ENCODE data around the gene FAM227A. TPM values are rescaled to one million over a fixed set of nuclear protein-coding genes. Genes with fewer than 3 reads are reported as not detected.

Gene FAM227A
- total and polyA plus RNA-seq, 2 of the 13 experiments (the other 11 are each of a cell fraction or from before 2014, with no cell fraction given): 1.0 to 1.5 TPM

- TF ChIP-seq REST (IDR thresholded peaks at IDR 0.05; ENCODE audit: borderline replicate concordance in 1 of 2, low read depth in 1 of 2, low read length in 2 of 2): no peak
- TF ChIP-seq, protein P1, sequence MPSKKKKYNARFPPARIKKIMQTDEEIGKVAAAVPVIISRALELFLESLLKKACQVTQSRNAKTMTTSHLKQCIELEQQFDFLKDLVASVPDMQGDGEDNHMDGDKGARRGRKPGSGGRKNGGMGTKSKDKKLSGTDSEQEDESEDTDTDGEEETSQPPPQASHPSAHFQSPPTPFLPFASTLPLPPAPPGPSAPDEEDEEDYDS (CRISPR knock-in tag; IDR thresholded peaks at IDR 0.05): 0 out of 2 replicates have a peak, but pooled peaks have one; percentile 3
- TF ChIP-seq EEA1 (CRISPR knock-in tag; IDR thresholded peaks at IDR 0.05; ENCODE audit: borderline replicate concordance): no peak
- TF ChIP-seq TEAD3 (CRISPR knock-in tag; optimal IDR thresholded peaks at IDR 0.05; ENCODE audit: borderline replicate concordance): peak; percentile 65
- TF ChIP-seq TOE1 (CRISPR knock-in tag; IDR thresholded peaks at IDR 0.05): no peak
- TF ChIP-seq, protein P2, sequence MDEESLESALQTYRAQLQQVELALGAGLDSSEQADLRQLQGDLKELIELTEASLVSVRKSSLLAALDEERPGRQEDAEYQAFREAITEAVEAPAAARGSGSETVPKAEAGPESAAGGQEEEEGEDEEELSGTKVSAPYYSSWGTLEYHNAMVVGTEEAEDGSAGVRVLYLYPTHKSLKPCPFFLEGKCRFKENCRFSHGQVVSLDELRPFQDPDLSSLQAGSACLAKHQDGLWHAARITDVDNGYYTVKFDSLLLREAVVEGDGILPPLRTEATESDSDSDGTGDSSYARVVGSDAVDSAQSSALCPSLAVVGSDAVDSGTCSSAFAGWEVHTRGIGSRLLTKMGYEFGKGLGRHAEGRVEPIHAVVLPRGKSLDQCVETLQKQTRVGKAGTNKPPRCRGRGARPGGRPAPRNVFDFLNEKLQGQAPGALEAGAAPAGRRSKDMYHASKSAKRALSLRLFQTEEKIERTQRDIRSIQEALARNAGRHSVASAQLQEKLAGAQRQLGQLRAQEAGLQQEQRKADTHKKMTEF (CRISPR knock-in tag; IDR thresholded peaks at IDR 0.05): 0 out of 2 replicates have a peak, but pooled peaks have one; percentile 7
- peak; percentile 35; the same call in 1 of the 2 replicates for TF ChIP-seq YEATS2 (CRISPR knock-in tag; IDR thresholded peaks at IDR 0.05; ENCODE audit: borderline replicate concordance)
- peak; percentile 40 for TF ChIP-seq ASH2L (IDR thresholded peaks at IDR 0.05; ENCODE audit: insufficient read length, low read depth, low read length)
- no peak; the same call in 1 of the 2 replicates for TF ChIP-seq IRF2 (CRISPR knock-in tag; IDR thresholded peaks at IDR 0.05)
- no peak for TF ChIP-seq SALL1 (CRISPR knock-in tag; IDR thresholded peaks at IDR 0.05)
- no peak for TF ChIP-seq GABPA (IDR thresholded peaks at IDR 0.05; ENCODE audit: low read depth, low read length)
- peak; percentile 9; the same call in 1 of the 2 replicates for TF ChIP-seq GABPA (CRISPR knock-in tag; IDR thresholded peaks at IDR 0.05; ENCODE audit: low read depth)
- TF ChIP-seq ZSCAN25 (CRISPR knock-in tag; IDR thresholded peaks at IDR 0.05): no peak
- TF ChIP-seq, protein P3, sequence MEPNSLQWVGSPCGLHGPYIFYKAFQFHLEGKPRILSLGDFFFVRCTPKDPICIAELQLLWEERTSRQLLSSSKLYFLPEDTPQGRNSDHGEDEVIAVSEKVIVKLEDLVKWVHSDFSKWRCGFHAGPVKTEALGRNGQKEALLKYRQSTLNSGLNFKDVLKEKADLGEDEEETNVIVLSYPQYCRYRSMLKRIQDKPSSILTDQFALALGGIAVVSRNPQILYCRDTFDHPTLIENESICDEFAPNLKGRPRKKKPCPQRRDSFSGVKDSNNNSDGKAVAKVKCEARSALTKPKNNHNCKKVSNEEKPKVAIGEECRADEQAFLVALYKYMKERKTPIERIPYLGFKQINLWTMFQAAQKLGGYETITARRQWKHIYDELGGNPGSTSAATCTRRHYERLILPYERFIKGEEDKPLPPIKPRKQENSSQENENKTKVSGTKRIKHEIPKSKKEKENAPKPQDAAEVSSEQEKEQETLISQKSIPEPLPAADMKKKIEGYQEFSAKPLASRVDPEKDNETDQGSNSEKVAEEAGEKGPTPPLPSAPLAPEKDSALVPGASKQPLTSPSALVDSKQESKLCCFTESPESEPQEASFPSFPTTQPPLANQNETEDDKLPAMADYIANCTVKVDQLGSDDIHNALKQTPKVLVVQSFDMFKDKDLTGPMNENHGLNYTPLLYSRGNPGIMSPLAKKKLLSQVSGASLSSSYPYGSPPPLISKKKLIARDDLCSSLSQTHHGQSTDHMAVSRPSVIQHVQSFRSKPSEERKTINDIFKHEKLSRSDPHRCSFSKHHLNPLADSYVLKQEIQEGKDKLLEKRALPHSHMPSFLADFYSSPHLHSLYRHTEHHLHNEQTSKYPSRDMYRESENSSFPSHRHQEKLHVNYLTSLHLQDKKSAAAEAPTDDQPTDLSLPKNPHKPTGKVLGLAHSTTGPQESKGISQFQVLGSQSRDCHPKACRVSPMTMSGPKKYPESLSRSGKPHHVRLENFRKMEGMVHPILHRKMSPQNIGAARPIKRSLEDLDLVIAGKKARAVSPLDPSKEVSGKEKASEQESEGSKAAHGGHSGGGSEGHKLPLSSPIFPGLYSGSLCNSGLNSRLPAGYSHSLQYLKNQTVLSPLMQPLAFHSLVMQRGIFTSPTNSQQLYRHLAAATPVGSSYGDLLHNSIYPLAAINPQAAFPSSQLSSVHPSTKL (CRISPR knock-in tag; IDR thresholded peaks at IDR 0.05): peak; percentile 45
- TF ChIP-seq LCORL (IDR thresholded peaks at IDR 0.05): no peak
- no peak for TF ChIP-seq LCORL (CRISPR knock-in tag; IDR thresholded peaks at IDR 0.05)
- TF ChIP-seq KAT8 (CRISPR knock-in tag; IDR thresholded peaks at IDR 0.05): peak; percentile 36
Measured at GRCh38 chr22:38696606-38697424, 40.6 kb upstream of the FAM227A start (continued).

All from HepG2 (cell line).